HEK293T (cell line): ENCODE data around the gene MRPS10.

Source experiments
- ELF4 ChIP-seq: fragments of 450-650 bp; IDR thresholded peaks from 2 replicates; pipeline ENCODE4 v1.6.1; 2017; ENCODE audit warnings: antibody characterized with exemption
- SP1 ChIP-seq: fragments of 450-650 bp; IDR thresholded peaks from 2 replicates; pipeline ENCODE4 v1.6.1; 2017

GRCh38 chr6:42236682-42237473 is 19.2 kb upstream of the MRPS10 start:
- TF ChIP-seq SP1 (no peak), ELF4 (no peak)
